NCI-H526 (cell line): ENCODE data around the gene FMN2.
"Not testable (repeated sequence)": the region's sequence is repeated elsewhere in the genome, so short reads cannot be mapped to it uniquely, and the experiment has no call there.

Experiments
- DNase-seq, 2 experiments: peaks; one replicate each; lab custom pipeline; 2025; lab: John Stamatoyannopoulos, UW

FMN2 gene

DNA sequence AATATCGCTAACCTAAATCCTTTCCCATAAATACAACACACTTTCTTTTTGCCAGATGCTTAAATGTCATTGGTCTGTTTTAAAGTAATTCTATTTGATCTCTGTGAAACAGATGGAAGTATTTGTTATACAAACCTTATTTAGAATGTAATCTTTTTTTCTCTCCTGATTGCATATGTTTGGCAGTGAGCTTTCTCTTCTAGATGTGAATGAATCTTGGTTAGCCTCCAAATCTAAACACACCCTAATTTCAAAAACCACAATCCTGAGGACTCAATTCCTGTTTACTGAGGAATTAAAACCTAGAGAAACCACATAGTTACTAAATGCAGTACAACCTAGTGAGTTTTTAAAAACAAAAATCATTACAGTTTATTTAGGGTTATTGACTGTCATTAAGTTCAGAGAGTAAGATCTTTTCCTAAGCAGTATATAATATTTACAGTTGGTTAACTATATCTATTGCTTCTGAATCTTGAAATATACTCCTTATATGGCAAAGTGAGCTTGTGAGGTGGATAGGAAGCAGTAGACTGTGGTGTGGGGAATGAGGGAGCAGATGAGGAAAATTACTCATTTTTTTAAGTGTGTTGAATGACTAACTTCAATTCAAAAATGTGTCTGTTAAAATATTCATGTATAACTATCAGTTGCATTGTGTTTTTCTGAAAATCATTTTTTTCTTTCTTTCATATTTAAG, 218.7 kb downstream of the FMN2 start:
- DNase-seq, result no peak

- no peak for DNase-seq
These were observed 221.2 kb downstream of the FMN2 start for GRCh38 chr1:240312872-240313271.

DNA sequence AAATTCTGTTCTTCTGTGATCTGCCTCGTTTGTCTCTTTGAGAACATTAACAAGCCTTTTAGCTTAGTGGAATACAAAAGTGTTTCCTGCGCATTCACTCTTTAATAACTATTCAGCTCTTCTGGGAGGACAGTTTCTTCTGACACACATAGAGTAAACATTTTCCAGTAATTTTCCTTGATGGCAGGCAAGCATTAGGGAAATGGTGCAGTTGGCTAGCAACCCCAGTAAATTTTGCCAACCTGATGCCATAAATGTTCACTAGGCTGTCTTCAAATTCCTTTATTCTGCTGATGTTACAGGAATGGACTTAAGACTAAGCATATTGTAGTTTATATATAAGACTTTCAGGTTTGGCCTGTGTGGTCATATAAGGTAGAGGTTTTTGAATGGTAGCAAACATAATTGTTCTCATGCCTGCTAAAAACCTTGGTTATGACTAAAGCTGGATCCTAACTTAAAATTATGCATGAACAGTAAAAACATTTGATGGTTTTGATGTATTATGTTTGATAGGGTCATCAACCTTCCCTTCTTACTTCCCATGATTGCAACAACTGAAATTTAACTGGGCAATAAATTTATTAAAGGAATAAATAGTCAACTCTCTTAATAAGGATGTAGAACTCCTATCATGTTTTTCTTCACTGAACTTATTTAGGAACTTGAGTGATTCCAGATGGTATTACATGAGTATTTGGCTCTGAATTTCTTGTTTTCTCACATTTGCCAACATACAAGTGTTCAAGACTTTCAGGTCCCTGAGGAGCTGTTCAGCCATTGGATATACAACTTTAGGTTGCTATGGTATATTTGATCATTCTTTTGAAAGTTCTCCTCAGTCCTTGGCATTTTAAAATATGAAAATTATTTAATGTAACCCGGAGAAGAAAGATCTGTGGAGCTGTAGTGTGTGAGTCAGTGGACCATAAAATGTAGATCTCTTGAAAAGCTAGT, 223.4 kb downstream of the FMN2 start:
- no peak for DNase-seq

- DNase-seq, result no peak
These were observed 228.3 kb downstream of the FMN2 start for GRCh38 chr1:240319998-240320397.

GRCh38 chr1:240320659-240321058, 229.0 kb downstream of the FMN2 start:
- no peak for DNase-seq

DNA sequence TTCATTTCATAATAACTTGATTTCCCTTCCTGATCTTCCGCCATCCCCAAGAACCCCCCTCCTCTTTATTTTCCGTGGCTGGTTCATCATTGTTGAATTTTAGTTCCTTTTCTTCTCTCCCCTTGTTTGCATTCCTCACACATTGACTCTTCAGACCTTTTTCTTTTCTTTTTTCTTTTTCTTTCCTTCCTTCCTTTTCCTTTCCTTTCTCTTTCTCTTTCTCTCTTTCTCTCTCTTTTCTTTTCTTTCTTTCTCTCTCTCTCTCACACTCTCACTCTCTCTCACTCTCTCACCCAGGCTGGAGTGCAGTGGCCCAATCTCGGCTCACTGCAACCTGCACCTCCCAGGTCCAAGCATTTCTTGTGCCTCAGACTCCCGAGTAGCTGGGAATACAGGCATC, 231.3 kb downstream of the FMN2 start:
- no peak for DNase-seq

- not testable (repeated sequence) for DNase-seq
These were observed 236.7 kb downstream of the FMN2 start for GRCh38 chr1:240328382-240328781.

DNA sequence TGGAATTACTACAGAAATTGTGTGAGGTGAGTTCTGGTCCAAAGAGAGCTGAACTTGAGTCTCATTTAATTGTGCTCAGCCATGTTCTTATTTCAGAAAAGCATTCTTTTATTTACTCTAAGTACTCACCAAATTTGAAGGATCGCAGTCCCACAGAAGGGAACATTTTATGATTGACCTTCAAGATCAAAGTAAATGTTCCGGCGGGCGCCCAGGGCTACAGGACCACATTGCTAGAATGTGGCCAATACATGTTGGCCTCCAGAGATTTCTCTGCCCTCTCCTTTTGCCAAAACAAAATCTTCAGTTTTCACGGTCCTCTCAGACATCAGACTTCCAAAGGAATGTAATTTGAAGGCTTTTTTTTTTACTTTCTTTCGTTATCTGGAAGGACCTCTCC, 237.8 kb downstream of the FMN2 start:
- no peak for DNase-seq

GRCh38 chr1:240332672-240333071, 241.0 kb downstream of the FMN2 start:
- no peak for DNase-seq

- no peak for DNase-seq
These were observed 246.1 kb downstream of the FMN2 start for GRCh38 chr1:240337781-240338180.

- DNase-seq, result no peak
These were observed 247.2 kb downstream of the FMN2 start for GRCh38 chr1:240338837-240339236.

DNA sequence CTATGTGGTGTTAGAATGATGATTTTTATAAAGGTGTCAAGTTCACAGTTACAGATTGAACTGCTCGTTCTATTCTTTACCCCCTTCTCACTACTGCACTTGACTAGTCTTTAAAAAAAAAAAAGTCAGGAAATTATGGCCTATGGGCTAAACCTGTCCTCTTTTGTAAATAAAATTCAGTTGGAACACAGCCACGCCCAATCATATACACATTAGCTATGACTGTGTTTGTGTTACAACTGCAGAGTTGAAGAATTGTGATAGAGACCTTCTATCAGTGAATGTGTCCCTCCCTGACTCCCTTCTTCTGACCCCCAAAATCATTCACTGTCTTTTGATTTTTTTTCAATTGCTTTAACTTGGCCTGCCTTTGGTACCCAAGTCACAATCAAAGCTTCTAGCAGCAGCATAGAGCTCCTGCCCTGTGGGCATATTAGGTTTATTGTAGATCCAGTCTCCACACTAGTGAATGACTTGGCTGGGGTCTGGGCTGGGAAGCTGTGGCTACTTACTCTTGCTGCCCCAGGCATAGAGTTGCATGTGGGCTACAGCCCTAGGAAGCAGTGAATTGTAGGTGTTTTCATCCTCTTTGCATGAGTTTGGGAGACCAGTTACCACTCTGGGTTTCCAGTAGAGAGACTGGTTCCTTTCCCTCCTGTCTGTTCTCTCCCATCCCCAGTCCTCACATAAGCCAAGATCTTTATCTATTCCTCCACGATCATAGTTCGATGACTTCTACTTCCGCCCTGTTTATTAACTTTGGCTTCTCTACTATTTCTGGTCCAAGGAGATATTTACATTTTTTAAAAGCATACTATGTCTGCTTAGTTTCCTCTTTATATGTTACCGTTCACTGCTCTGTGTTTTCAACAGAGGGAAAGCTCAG, 249.9 kb downstream of the FMN2 start:
- DNase-seq, result no peak

DNA sequence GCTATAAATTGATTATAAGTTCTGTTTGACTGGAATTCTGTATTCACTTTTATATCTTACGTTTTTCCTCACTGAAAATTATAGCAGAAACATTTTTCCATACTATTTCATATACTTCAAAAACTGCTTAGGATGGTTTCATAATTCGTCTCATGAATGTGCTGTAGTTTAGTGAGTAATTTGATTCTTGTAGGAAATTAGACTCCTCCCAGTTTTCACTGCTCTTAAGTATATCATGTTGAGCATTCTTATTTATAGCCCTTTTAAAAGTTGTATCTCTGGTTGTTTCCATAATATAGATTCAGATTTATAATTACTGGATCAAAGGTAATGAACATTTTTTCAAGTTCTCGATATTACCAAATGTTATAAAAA, 250.6 kb downstream of the FMN2 start:
- DNase-seq, result no peak

DNA sequence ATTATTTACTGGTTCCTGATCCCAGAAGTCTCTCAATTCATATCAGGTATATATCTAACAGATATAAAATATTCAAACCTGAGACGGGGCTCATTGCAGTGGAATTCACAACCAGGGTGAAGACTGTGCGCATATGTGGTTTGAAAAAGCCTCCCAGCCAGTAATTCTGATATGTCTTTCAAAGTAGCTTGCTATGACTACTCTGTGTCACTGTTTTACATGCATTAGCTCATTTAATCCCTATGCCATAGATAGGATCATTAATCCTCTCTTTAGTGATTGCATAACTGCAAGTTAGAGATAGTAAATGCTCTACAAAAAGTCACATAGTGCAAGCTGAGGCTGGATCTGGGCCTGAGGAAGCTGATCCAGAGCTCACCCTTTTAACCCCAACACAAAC, 251.4 kb downstream of the FMN2 start:
- no peak for DNase-seq

- no peak for DNase-seq
These were observed 252.3 kb downstream of the FMN2 start for GRCh38 chr1:240343966-240344365.

GRCh38 chr1:240344918-240345317, 253.2 kb downstream of the FMN2 start:
- DNase-seq, result no peak

- no peak for DNase-seq
These were observed 258.0 kb downstream of the FMN2 start for GRCh38 chr1:240349695-240350094.

GRCh38 chr1:240350910-240351331, 259.2 kb downstream of the FMN2 start:
- DNase-seq, result no peak

DNA sequence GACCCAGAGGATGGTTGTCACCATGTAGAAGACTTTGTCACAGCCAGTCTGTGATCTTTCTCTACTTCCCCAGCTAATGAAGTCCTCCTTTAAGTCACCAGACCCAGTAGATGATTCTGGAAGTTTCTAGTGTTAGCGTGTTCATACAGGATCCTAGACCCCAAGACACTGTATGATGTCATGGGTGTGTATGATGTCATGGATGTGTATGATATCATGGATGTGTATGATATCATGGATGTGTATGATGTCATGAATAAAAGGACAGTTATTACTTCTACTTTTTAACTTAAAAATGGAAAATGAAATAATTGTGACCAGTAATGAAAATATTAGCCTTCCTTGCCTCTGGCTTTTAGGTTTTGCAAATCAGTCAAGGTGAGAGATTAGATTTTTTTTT, 260.0 kb downstream of the FMN2 start:
- DNase-seq, result no peak

GRCh38 chr1:240352769-240353168, 261.1 kb downstream of the FMN2 start:
- DNase-seq, result no peak

DNA sequence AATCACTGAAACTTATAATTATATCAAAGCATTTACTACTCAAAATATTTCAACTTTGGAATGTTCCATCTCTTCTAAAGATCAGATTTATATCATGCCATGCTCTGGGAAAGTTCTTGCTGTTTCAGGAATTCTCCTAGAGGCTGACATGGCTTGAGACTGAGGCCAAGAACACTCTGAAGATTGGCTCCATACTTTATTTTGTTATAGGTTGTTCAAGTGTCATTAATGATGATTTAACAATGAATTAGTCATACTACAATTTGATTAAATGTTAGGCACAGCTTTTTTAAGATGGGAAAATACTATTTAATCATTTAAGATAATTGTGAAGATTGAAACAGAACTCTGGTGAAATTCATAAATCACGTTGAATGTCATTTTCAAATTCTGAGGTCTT, 264.9 kb downstream of the FMN2 start:
- no peak for DNase-seq

- DNase-seq, result no peak
These were observed 270.4 kb downstream of the FMN2 start for GRCh38 chr1:240362046-240362445.
